SK-N-MC (cell line): ENCODE measurements around the gene TMEFF2.

Experiments used
- EZH2 ChIP-seq: fragments of 200-600 bp; sonication (generic); IDR thresholded peaks from one replicate; pipeline ENCODE4 v1.6.1; 2017; ENCODE audit warnings: antibody characterized with exemption
- FOXP2 ChIP-seq: optimal IDR thresholded peaks from 2 replicates; pipeline ENCODE3; 2011; ENCODE audit warnings: mild to moderate bottlenecking, moderate library complexity; ENCODE audit not compliant: insufficient read depth; ENCODE audit errors: extremely low read length, control extremely low read depth
- POLR2AphosphoS5 ChIP-seq: IDR thresholded peaks from 2 replicates; pipeline ENCODE4 v1.6.1; 2012; ENCODE audit warnings: mild to moderate bottlenecking, low read depth, low read length, borderline replicate concordance

- TF ChIP-seq FOXP2 (no peak), POLR2AphosphoS5 (no peak), EZH2 (no peak)
Observed at GRCh38 chr2:192038110-192038509, 156.6 kb downstream of the TMEFF2 start.
